Keratinocyte (primary cell): Measurements from ENCODE around the gene IFITM10.
"Not testable (repeated sequence)": the region's sequence is repeated elsewhere in the genome, so short reads cannot be mapped to it uniquely, and the experiment has no call there.

Source experiments
- EZH2 ChIP-seq: IDR thresholded peaks from one replicate; pipeline ENCODE4 v1.6.1; 2012; ENCODE audit warnings: inconsistent platforms, mild to moderate bottlenecking, low read length, moderate library complexity
- TF ChIP-seq, protein P1 (sequence below), 3 experiments: IDR thresholded peaks in 1 of 3; conservative IDR thresholded peaks in 1 of 3; optimal IDR thresholded peaks in 1 of 3; 2 replicates in 2 of 3; 3 replicates in 1 of 3; pipeline versions ENCODE3 to v1.5.1; 2011; ENCODE audit warnings: low read length in 3 of 3, mild to moderate bottlenecking in 3 of 3, moderate library complexity in 2 of 3, control low read depth in 1 of 3, inconsistent platforms in 1 of 3; ENCODE audit not compliant: insufficient read depth in 2 of 3; ENCODE audit errors: extremely low read depth in 1 of 3

DNA sequence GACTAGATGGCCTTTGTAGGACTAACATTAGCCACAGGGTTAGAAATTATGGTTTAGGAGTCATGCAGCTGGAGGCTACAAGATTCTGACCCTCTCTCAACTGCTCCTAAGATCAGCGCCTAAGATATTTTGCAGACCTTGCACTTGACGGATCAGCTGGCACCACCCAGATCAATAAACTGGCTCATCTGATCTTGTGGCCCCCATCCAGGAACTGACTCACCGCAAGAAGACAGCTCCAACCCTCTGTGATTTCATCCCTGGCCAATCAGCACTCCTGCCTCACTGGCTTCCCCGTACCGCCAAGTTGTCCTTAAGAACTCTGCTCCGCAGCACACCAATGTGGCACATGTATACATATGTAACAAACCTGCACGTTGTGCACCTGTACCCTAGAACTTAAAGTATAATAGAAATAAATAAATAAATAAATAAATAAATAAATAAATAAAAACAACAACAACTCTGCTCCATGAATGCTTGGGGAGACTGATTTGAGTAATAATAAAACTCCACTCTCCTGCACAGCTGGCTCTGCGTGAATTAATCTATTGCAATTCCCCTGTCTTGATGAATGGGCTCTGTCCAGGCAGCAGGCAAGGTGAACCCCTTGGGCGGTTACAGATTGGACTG is 19.0 kb upstream of the IFITM10 start:
- TF ChIP-seq, protein P1, sequence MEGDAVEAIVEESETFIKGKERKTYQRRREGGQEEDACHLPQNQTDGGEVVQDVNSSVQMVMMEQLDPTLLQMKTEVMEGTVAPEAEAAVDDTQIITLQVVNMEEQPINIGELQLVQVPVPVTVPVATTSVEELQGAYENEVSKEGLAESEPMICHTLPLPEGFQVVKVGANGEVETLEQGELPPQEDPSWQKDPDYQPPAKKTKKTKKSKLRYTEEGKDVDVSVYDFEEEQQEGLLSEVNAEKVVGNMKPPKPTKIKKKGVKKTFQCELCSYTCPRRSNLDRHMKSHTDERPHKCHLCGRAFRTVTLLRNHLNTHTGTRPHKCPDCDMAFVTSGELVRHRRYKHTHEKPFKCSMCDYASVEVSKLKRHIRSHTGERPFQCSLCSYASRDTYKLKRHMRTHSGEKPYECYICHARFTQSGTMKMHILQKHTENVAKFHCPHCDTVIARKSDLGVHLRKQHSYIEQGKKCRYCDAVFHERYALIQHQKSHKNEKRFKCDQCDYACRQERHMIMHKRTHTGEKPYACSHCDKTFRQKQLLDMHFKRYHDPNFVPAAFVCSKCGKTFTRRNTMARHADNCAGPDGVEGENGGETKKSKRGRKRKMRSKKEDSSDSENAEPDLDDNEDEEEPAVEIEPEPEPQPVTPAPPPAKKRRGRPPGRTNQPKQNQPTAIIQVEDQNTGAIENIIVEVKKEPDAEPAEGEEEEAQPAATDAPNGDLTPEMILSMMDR (optimal IDR thresholded peaks at IDR 0.05 in 1 of 3, IDR thresholded peaks at IDR 0.05 in 1 of 3, conservative IDR thresholded peaks at IDR 0.05 in 1 of 3; ENCODE audit: extremely low read depth in 1 of 3, insufficient read depth in 2 of 3, low read length in 3 of 3) = not testable (repeated sequence)
- TF ChIP-seq EZH2 = not testable (repeated sequence)
